PFSK-1 (cell line): ENCODE measurements around the gene OR11H1. TPM values are rescaled to one million over a fixed set of nuclear protein-coding genes. Genes with fewer than 3 reads are reported as not detected.
"Not testable (repeated sequence)": the region's sequence is repeated elsewhere in the genome, so short reads cannot be mapped to it uniquely, and the experiment has no call there.

Experiments used
- FOXP2 ChIP-seq: optimal IDR thresholded peaks from 2 replicates; pipeline ENCODE3; 2011; ENCODE audit warnings: borderline replicate concordance, control low read depth, inconsistent platforms; ENCODE audit not compliant: insufficient read depth; ENCODE audit errors: extremely low read length, extremely low read depth
- SIN3A ChIP-seq: IDR thresholded peaks from 2 replicates; pipeline ENCODE4 v1.6.1; 2012; ENCODE audit warnings: mild to moderate bottlenecking, low read length, moderate library complexity, borderline replicate concordance; ENCODE audit not compliant: insufficient read depth
- TAF1 ChIP-seq: IDR thresholded peaks from 2 replicates; pipeline ENCODE4 v1.6.1; 2012; ENCODE audit warnings: low read length, control low read depth, borderline replicate concordance; ENCODE audit not compliant: insufficient read depth
- polyA plus RNA-seq: library from polyadenylated mRNA; unstranded; fragments of >200 nt; gene quantifications from one replicate; pipeline ENCODE4 v1.2.1, GENCODE V29; 2012; ENCODE audit warnings: low read depth, missing spikeins; ENCODE audit not compliant: insufficient read length

The OR11H1 gene
- polyA plus RNA-seq = not detected

GRCh38 chr22:15527892-15528291, at the start of gene OR11H1:
Gene OR11H1 (plus strand): TSS chr22:15528192. CDS start chr22:15528192, 0 bp downstream.
- not testable (repeated sequence) for TF ChIP-seq FOXP2, TAF1, SIN3A
